ENCODE measurements around the gene EML4. TPM values are rescaled to one million over a fixed set of nuclear protein-coding genes. Genes with fewer than 3 reads are reported as not detected.

The EML4 gene
- total RNA-seq, 1 donor from 2014 or later, result 4.3 TPM

DNA sequence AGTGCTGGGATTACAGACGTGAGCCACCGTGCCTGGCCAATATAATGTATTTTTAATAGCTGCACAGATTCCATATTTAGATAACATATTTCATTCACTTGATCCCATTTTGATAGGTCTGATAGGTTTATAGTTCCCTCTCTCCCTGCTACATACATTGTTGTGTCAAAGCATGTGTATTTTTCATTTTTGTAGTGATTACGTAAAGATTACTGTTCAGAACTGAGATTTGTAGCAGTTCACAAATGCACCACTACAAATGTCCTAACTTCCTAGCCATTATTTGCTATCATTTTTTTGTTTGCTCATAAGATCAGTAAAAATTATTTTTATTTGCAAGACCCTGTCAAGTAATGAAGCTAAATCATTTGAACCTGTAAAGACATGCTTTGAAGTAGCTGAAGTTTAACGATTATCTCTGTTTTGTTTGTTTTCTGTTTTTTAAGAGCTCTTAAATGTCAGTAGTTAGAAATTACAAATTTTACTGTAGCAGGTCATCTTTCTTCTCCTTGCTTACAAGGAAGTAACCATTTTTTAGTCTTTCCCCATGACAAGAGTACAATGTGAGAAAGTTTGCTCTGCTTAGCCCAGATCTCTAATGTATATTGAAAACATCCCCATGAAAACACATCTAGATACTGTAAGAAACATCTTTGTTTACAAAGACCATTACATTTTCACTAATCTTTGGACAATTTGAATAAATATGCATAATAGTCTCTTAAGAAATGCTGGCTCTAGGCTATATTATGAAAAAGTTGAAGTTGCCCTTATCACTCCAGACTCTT lies 54.1 kb downstream of the EML4 start:
- no peak overlapping the region for H3K27ac ChIP-seq (replicated peaks)
- H3K4me3 ChIP-seq, result no peak overlapping the region
- H3K4me1 ChIP-seq, result peaks cover 27% of the 10 kb centered on the region
- H3K27me3 ChIP-seq (ENCODE audit: low read depth), result no peaks in the 10 kb centered on the region
- no peaks in the 10 kb centered on the region for H3K9me3 ChIP-seq (replicated peaks)
- intact Hi-C loops (cut with micrococcal nuclease), result no loop called here
- no peak for DNase-seq
- TF ChIP-seq CTCF (IDR thresholded peaks at IDR 0.05; ENCODE audit: borderline replicate concordance), result no peak
- no peaks in the 10 kb centered on the region for H3K36me3 ChIP-seq

DNA sequence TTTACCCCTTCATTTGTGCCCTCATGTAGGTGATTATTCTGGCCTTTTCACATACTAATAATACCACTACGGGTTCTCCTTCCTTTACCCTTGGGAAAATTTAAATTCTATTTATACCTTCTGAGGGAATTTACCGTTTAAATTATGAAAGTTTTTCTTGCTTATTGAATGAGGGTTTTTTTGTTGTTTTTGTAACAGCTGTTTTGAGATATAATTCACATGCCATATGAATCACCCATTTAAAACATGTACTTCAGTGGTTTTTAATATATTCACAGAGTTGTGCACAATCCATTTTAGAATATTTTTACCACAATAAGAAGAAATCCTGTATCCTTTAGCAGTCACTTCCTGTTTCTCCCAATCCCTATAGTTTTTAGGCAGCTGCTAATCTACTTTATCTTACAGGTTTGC lies 54.7 kb downstream of the EML4 start:
- H3K36me3 ChIP-seq, result no peaks in the 10 kb centered on the region
- TF ChIP-seq CTCF (IDR thresholded peaks at IDR 0.05; ENCODE audit: borderline replicate concordance), result no peak
- H3K27ac ChIP-seq (replicated peaks), result no peak overlapping the region
- no peak for DNase-seq
- no peaks in the 10 kb centered on the region for H3K9me3 ChIP-seq (replicated peaks)
- H3K4me3 ChIP-seq, result no peak overlapping the region
- intact Hi-C loops (cut with micrococcal nuclease), result no loop called here
- peaks cover 27% of the 10 kb centered on the region for H3K4me1 ChIP-seq
- no peaks in the 10 kb centered on the region for H3K27me3 ChIP-seq (ENCODE audit: low read depth)

GRCh38 chr2:42224422-42225067 lies 55.4 kb downstream of the EML4 start:
- H3K27ac ChIP-seq (replicated peaks), result no peak overlapping the region
- H3K36me3 ChIP-seq, result no peaks in the 10 kb centered on the region
- no peaks in the 10 kb centered on the region for H3K9me3 ChIP-seq (replicated peaks)
- DNase-seq, result no peak
- peaks cover 27% of the 10 kb centered on the region for H3K4me1 ChIP-seq
- no peak for TF ChIP-seq CTCF (IDR thresholded peaks at IDR 0.05; ENCODE audit: borderline replicate concordance)
- no peak overlapping the region for H3K4me3 ChIP-seq
- H3K27me3 ChIP-seq (ENCODE audit: low read depth), result no peaks in the 10 kb centered on the region
- intact Hi-C loops (cut with micrococcal nuclease), result no loop called here

DNA sequence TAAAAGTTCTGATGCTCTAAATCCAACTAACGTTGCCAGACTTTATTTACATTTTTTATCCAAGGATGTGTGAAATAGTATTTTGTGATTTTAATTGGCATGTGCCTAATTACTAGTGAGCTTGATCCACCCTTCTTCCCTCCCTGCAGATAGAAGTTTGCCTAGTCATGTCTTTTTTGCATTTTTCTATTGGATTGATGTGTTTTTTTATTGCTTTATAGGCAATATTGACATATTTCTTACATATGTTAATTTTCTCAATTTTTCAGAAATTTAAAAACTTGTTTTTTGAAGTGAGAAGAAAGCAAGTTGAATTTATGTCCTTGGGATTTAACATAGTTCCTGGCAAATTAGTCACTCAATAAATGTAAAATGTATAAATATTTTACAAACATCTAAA lies 56.4 kb downstream of the EML4 start:
- H3K27ac ChIP-seq (replicated peaks), result no peak overlapping the region
- no peaks in the 10 kb centered on the region for H3K36me3 ChIP-seq
- no peaks in the 10 kb centered on the region for H3K27me3 ChIP-seq (ENCODE audit: low read depth)
- H3K4me3 ChIP-seq, result no peak overlapping the region
- no peaks in the 10 kb centered on the region for H3K9me3 ChIP-seq (replicated peaks)
- no peak for DNase-seq
- TF ChIP-seq CTCF (IDR thresholded peaks at IDR 0.05; ENCODE audit: borderline replicate concordance), result no peak
- peaks cover 27% of the 10 kb centered on the region for H3K4me1 ChIP-seq
- intact Hi-C loops (cut with micrococcal nuclease), result no loop called here

DNA sequence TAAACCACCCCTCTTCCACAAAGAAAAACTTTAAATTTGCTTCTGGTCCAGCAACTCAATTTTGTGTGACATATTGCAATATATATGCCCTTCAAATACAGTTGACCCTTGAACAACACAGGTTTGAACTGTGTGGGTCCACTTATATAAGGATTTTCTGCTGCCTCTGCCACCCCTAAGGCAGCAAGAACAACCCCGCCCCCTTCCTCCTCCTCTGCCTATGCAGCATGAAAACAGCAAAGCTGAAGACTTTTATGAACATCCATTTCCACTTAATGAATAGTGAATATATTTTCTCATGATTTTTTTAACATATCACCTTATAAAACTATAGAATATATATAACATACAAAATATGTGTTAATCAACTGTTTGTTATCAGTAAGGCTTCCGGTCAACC lies 58.3 kb downstream of the EML4 start:
- no peak for DNase-seq
- Histone ChIP-seq H3K4me1 (peaks cover 27% of the 10 kb centered on the region), H3K27ac (replicated peaks) (no peak overlapping the region), H3K36me3 (no peaks in the 10 kb centered on the region), H3K4me3 (no peak overlapping the region), H3K27me3 (ENCODE audit: low read depth) (no peaks in the 10 kb centered on the region), H3K9me3 (replicated peaks) (no peaks in the 10 kb centered on the region)
- TF ChIP-seq CTCF (IDR thresholded peaks at IDR 0.05; ENCODE audit: borderline replicate concordance), result no peak
- intact Hi-C loops (cut with micrococcal nuclease), result no loop called here
